MM.1S (cell line): ENCODE measurements around the gene MBTPS2.

ENCODE experiments used
- DNase-seq: peaks from one replicate; pipeline ENCODE4 v3.0.0-alpha.2; 2015
- H2AFZ ChIP-seq: fragments of 300-600 bp; sonication (generic); 2 replicates; pipeline ENCODE4 v1.6.0; 2016; ENCODE audit warnings: antibody characterized with exemption, low read length
- H3F3A ChIP-seq: fragments of 300-600 bp; sonication (generic); 2 replicates; pipeline ENCODE4 v1.6.1; 2016; ENCODE audit warnings: mild to moderate bottlenecking, antibody characterized with exemption, low read length, moderate library complexity, mixed read lengths; ENCODE audit not compliant: insufficient read depth
- H3K27ac ChIP-seq: fragments of 300-600 bp; sonication (generic); 2 replicates; pipeline ENCODE4 v1.5.1; 2016; ENCODE audit warnings: mild to moderate bottlenecking, low read length
- H3K27me3 ChIP-seq: fragments of 300-600 bp; sonication (generic); replicated peaks from 2 replicates; pipeline ENCODE4 v1.6.0; 2016; ENCODE audit warnings: low read length; ENCODE audit not compliant: insufficient read depth
- H3K36me3 ChIP-seq: fragments of 300-600 bp; sonication (generic); replicated peaks from 2 replicates; pipeline ENCODE4 v1.6.1; 2016; ENCODE audit warnings: mild to moderate bottlenecking, low read length, mixed read lengths; ENCODE audit not compliant: insufficient read depth
- H3K4me1 ChIP-seq: fragments of 300-600 bp; sonication (generic); 2 replicates; pipeline ENCODE4 v1.6.1; 2016; ENCODE audit warnings: low read length, mixed read lengths
- H3K4me2 ChIP-seq: fragments of 300-600 bp; sonication (generic); 2 replicates; pipeline ENCODE4 v1.6.0; 2016; ENCODE audit warnings: low read depth, low read length
- H3K4me3 ChIP-seq: fragments of 300-600 bp; sonication (generic); 2 replicates; pipeline ENCODE4 v1.5.1; 2016; ENCODE audit warnings: low read length, mixed read lengths
- H3K79me2 ChIP-seq: fragments of 300-600 bp; sonication (generic); 2 replicates; pipeline ENCODE4 v1.6.1; 2016; ENCODE audit warnings: mixed run types, low read length, mixed read lengths
- H3K9ac ChIP-seq: fragments of 300-600 bp; sonication (generic); 2 replicates; pipeline ENCODE4 v1.6.1; 2016; ENCODE audit warnings: low read length, mixed read lengths
- H3K9me2 ChIP-seq: fragments of 300-600 bp; sonication (generic); replicated peaks from 2 replicates; pipeline ENCODE4 v1.6.1; 2016; ENCODE audit warnings: mild to moderate bottlenecking, low read length, mixed read lengths; ENCODE audit not compliant: insufficient read depth
- H3K9me3 ChIP-seq: fragments of 300-600 bp; sonication (generic); replicated peaks from 2 replicates; pipeline ENCODE4 v1.6.1; 2016; ENCODE audit warnings: mild to moderate bottlenecking, low read length, mixed read lengths; ENCODE audit not compliant: insufficient read depth
- H4K20me1 ChIP-seq: fragments of 300-600 bp; sonication (generic); 2 replicates; pipeline ENCODE4 v1.6.1; 2016; ENCODE audit warnings: mild to moderate bottlenecking, low read length, moderate library complexity, mixed read lengths; ENCODE audit not compliant: insufficient read depth
- CTCF ChIP-seq: fragments of 300-600 bp; sonication (generic); IDR thresholded peaks from 2 replicates; pipeline ENCODE4 v1.5.1; 2016; ENCODE audit warnings: antibody characterized with exemption, low read length, mixed read lengths
- EZH2 ChIP-seq: fragments of 300-600 bp; sonication (generic); optimal IDR thresholded peaks from 2 replicates; pipeline ENCODE3; 2017; ENCODE audit warnings: low read depth, mild to moderate bottlenecking, antibody characterized with exemption, low read length, mixed read lengths
- EZH2phosphoT487 ChIP-seq: fragments of 300-600 bp; sonication (generic); IDR thresholded peaks from 2 replicates; pipeline ENCODE4 v1.6.1; 2018; ENCODE audit warnings: antibody characterized with exemption, low read length

MBTPS2 gene

GRCh38 chrX:21912220-21912619 is 72.8 kb downstream of the MBTPS2 start:
- Histone ChIP-seq H3K9me3 (no peaks in the 10 kb centered on the region), H3K4me3 (no peak overlapping the region)

GRCh38 chrX:21912989-21913388 is 73.6 kb downstream of the MBTPS2 start:
- H3K4me3 ChIP-seq, result no peak overlapping the region
- H3K9ac ChIP-seq, result no peak overlapping the region
- H3K27me3 ChIP-seq, result no peaks in the 10 kb centered on the region
- no peaks in the 10 kb centered on the region for H3K36me3 ChIP-seq
- H3K4me1 ChIP-seq, result no peaks in the 10 kb centered on the region
- H3K9me3 ChIP-seq, result no peaks in the 10 kb centered on the region
- no peak for DNase-seq
- TF ChIP-seq CTCF, result no peak
- no peak for TF ChIP-seq EZH2phosphoT487
- no peak for TF ChIP-seq EZH2
- H3F3A ChIP-seq, result no peaks in the 10 kb centered on the region
- no peak overlapping the region for H2AFZ ChIP-seq
- no peaks in the 10 kb centered on the region for H4K20me1 ChIP-seq
- H3K9me2 ChIP-seq, result no peaks in the 10 kb centered on the region
- H3K4me2 ChIP-seq, result no peak overlapping the region
- no peak overlapping the region for H3K27ac ChIP-seq
- no peaks in the 10 kb centered on the region for H3K79me2 ChIP-seq

More at GRCh38 chrX:21912220-21912619, 72.8 kb downstream of the MBTPS2 start:
- no peaks in the 10 kb centered on the region for H3K79me2 ChIP-seq
- DNase-seq, result no peak
- no peaks in the 10 kb centered on the region for H3F3A ChIP-seq
- H3K36me3 ChIP-seq, result no peaks in the 10 kb centered on the region
- H3K27me3 ChIP-seq, result no peaks in the 10 kb centered on the region
- H3K9me2 ChIP-seq, result no peaks in the 10 kb centered on the region
- no peak overlapping the region for H3K4me2 ChIP-seq
- H3K27ac ChIP-seq, result no peak overlapping the region
- no peak overlapping the region for H3K9ac ChIP-seq
- no peak overlapping the region for H2AFZ ChIP-seq
- no peaks in the 10 kb centered on the region for H4K20me1 ChIP-seq
- no peaks in the 10 kb centered on the region for H3K4me1 ChIP-seq
- no peak for TF ChIP-seq EZH2
- no peak for TF ChIP-seq CTCF
- no peak for TF ChIP-seq EZH2phosphoT487

- H2AFZ ChIP-seq, result peak overlapping the region; percentile 11; the same call in 1 of the 2 replicates
- H3K9me3 ChIP-seq, result no peaks in the 10 kb centered on the region
- peak; percentile 14 for DNase-seq
- H3K4me1 ChIP-seq, result peaks cover 6% of the 10 kb centered on the region; the same call in 1 of the 2 replicates
- H3F3A ChIP-seq, result peaks cover 3% of the 10 kb centered on the region; the same call in 1 of the 2 replicates
- H4K20me1 ChIP-seq, result no peaks in the 10 kb centered on the region
- H3K4me2 ChIP-seq, result peak overlapping the region; percentile 74; the same call in 1 of the 2 replicates
- H3K27ac ChIP-seq, result peak overlapping the region; percentile 45; the same call in 1 of the 2 replicates
- H3K79me2 ChIP-seq, result no peaks in the 10 kb centered on the region
- no peaks in the 10 kb centered on the region for H3K9me2 ChIP-seq
- no peak for TF ChIP-seq CTCF
- TF ChIP-seq EZH2, result no peak
- H3K4me3 ChIP-seq, result peak overlapping the region; percentile 35
- H3K9ac ChIP-seq, result peak overlapping the region; percentile 36; the same call in 1 of the 2 replicates
- H3K27me3 ChIP-seq, result no peaks in the 10 kb centered on the region
- H3K36me3 ChIP-seq, result no peaks in the 10 kb centered on the region
Measured at GRCh38 chrX:21926116-21926515, 86.7 kb downstream of the MBTPS2 start.
